ENCODE results near the gene TNPO3.

The TNPO3 gene

GRCh38 chr7:129054438-129055293 lies at the start of gene TNPO3:
Gene TNPO3, minus strand, starts transcription at chr7:129055111. Its CDS starts 341 bp downstream, at chr7:129054770.
- DNase-seq = peak; percentile 91

- DNase-seq = no peak
Measured at GRCh38 chr7:129103561-129104324, 48.8 kb upstream of the TNPO3 start.

GRCh38 chr7:129101746-129102145 lies 46.8 kb upstream of the TNPO3 start:
- no peak for DNase-seq

- no peak for DNase-seq
Measured at GRCh38 chr7:129100827-129101166, 45.9 kb upstream of the TNPO3 start.

- DNase-seq = no peak
Measured at GRCh38 chr7:129098409-129099084, 43.6 kb upstream of the TNPO3 start.

GRCh38 chr7:129095258-129095657 lies 40.3 kb upstream of the TNPO3 start:
- no peak for DNase-seq

- DNase-seq = no peak
Measured at GRCh38 chr7:129094501-129094900, 39.6 kb upstream of the TNPO3 start.

GRCh38 chr7:129093867-129094456 lies 39.1 kb upstream of the TNPO3 start:
- no peak for DNase-seq

- peak; percentile 88 for DNase-seq
Measured at GRCh38 chr7:129091484-129092002, 36.6 kb upstream of the TNPO3 start.

- no peak for DNase-seq
Measured at GRCh38 chr7:129090300-129090907, 35.5 kb upstream of the TNPO3 start.

- no peak for DNase-seq
Measured at GRCh38 chr7:129089521-129090212, 34.8 kb upstream of the TNPO3 start.

GRCh38 chr7:129084801-129085551 lies 30.1 kb upstream of the TNPO3 start:
- DNase-seq = no peak

GRCh38 chr7:129083525-129083924 lies 28.6 kb upstream of the TNPO3 start:
- no peak for DNase-seq

- no peak for DNase-seq
Measured at GRCh38 chr7:129078455-129078854, 23.5 kb upstream of the TNPO3 start.

- no peak for DNase-seq
Measured at GRCh38 chr7:129076886-129077285, 22.0 kb upstream of the TNPO3 start.

GRCh38 chr7:129074994-129075393 lies 20.1 kb upstream of the TNPO3 start:
- no peak for DNase-seq

- DNase-seq = no peak
Measured at GRCh38 chr7:129074361-129074871, 19.5 kb upstream of the TNPO3 start.

GRCh38 chr7:129073738-129074137 lies 18.8 kb upstream of the TNPO3 start:
- no peak for DNase-seq

GRCh38 chr7:129073204-129073603 lies 18.3 kb upstream of the TNPO3 start:
- no peak for DNase-seq

- no peak for DNase-seq
Measured at GRCh38 chr7:129072479-129073011, 17.6 kb upstream of the TNPO3 start.

- no peak for DNase-seq
Measured at GRCh38 chr7:129069021-129069420, 14.1 kb upstream of the TNPO3 start.
